Adrenal gland (tissue), 12 donors: ENCODE measurements around the gene ZNF555. TPM values are rescaled to one million over a fixed set of nuclear protein-coding genes. Genes with fewer than 3 reads are reported as not detected.
A peak's percentile ranks its signal among the peaks of the same experiment; 100 is the strongest.
"Not testable (repeated sequence)": the region's sequence is repeated elsewhere in the genome, so short reads cannot be mapped to it uniquely, and the experiment has no call there.

Source experiments
- DNase-seq, 7 donors: peaks; one replicate each; pipeline ENCODE4 v3.0.0-alpha.2; 2019 to 2020
- H3K27ac ChIP-seq, 5 donors: fragments of 200-600 bp; sonication (generic) in 4 of 5; 1 replicate in 3 of 5; 2 replicates in 2 of 5; pipeline versions ENCODE4 v1.5.1 to v1.8.0; 2016 to 2020; ENCODE audit warnings: mild to moderate bottlenecking in 1 of 5
- H3K27me3 ChIP-seq: fragments of 200-600 bp; 2 replicates; pipeline ENCODE4 v1.8.0; 2021
- H3K36me3 ChIP-seq, 2 donors: fragments of 200-600 bp; replicated peaks in 1 of 2; 1 replicate in 1 of 2; 2 replicates in 1 of 2; pipeline versions ENCODE4 v1.5.1 to v1.8.0; 2018 to 2022
- H3K4me1 ChIP-seq, 2 donors: fragments of 200-600 bp; replicated peaks in 1 of 2; 1 replicate in 1 of 2; 2 replicates in 1 of 2; pipeline versions ENCODE4 v1.5.1 to v1.8.0; 2018 to 2021
- H3K4me3 ChIP-seq, 4 donors: fragments of 200-600 bp; sonication (generic) in 3 of 4; one replicate each; pipeline ENCODE4 v1.5.1; 2016 to 2018
- H3K9me3 ChIP-seq, 3 donors: fragments of 200-600 bp; sonication (generic) in 1 of 3; replicated peaks in 1 of 3; 1 replicate in 2 of 3; 2 replicates in 1 of 3; pipeline versions ENCODE4 v1.5.1 to v1.8.0; 2016 to 2021
- POLR2A ChIP-seq, 2 donors: fragments of 450-650 bp; IDR thresholded peaks; one replicate each; pipeline ENCODE4 v1.6.1; 2017; ENCODE audit warnings: antibody characterized with exemption in 2 of 2, mild to moderate bottlenecking in 2 of 2, moderate library complexity in 1 of 2
- WGBS, 4 donors: extraction: QIAGEN DNeasy Blood & Tissue Kit in 2 of 4; methylation state at CpG; one replicate each; pipeline versions ENCODE4 v1.1.5 to v1.1.7; 2013 to 2017; 5-methylcytosine and 5-hydroxymethylcytosine counted together
- intact Hi-C, 2 donors: fragments of 100-400 bp; cut with DNase I; formaldehyde crosslinking; loops; one replicate each; pipeline versions ENCODE4 v1.14.1 to v1.15.0; 2022 to 2023
- polyA plus RNA-seq, 3 donors: library from polyadenylated mRNA; stranded (reverse); fragments of 200-250 nt in 2 of 3; fragments of 350-450 nt in 1 of 3; fragmentation: Illumina TruSeq in 1 of 3; extraction: RNeasy Lipid Tissue Mini Kit (QIAGEN cat#74804) in 1 of 3; gene quantifications; one replicate each; pipeline ENCODE4 v1.2.3, GENCODE V29; 2013 to 2014
- total RNA-seq, 9 donors: library from RNA; depleted of rRNA in 4 of 9; stranded (reverse); fragments of >200 nt in 4 of 9; fragments of 120-200 nt in 1 of 9; fragmentation: NEBNext Ultra II Directional in 1 of 9; extraction: Animal tissue kit (Norgen Biotek cat#: 25700) in 1 of 9; gene quantifications; one replicate each; pipeline versions ENCODE4 v1.1.0 to v1.2.4, GENCODE V29; 2013 to 2023
- TF ChIP-seq, protein P1 (sequence below), 6 experiments: fragments of 450-650 bp in 4 of 6; fragments of 200-600 bp in 2 of 6; sonication (generic) in 1 of 6; IDR thresholded peaks; 1 replicate in 5 of 6; 2 replicates in 1 of 6; pipeline versions ENCODE4 v1.5.1 to v1.8.0; 2016 to 2021; ENCODE audit warnings: antibody characterized with exemption in 6 of 6, mild to moderate bottlenecking in 2 of 6, moderate library complexity in 1 of 6
- donor health status: healthy with polysubstance abuse.
- donor health status: Bipolar disorder and iron deficiency.
- donor health status: DM: yes; HTN: yes; CAD: no.
- donor health status: DM: no; HTN: no; CAD: no.
- donor health status: DM: no; HTN: no; CAD: no.
- donor health status: DM: yes; HTN: yes; CAD: no.

ZNF555 gene
- total and polyA plus RNA-seq, 12 donors, result 1.9 to 7.2 (median 5.7) TPM

DNA sequence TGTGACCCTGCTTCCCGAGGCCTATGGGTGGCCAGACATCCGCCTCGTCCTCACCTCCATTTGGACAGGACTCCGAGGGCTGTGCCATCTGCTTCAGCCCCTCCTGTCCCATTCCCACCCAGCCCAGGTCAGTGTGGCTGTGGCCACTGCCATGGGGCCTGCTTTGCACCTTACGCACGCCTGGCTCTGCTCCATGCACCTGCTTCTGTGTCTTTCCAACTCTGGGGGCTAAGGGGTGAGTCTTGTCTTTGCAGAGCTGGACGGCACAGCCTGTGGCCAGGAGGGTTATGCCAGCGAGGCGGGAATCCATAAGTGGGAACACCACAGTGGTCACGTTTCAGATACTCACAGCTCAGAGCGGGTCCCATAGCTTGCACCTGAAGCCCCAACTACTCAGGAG, 26.8 kb upstream of the ZNF555 start:
- Histone ChIP-seq H3K4me3 (no peak overlapping the region), H3K27ac (no peak overlapping the region), H3K36me3 (no peaks in the 10 kb centered on the region), H3K9me3 (no peaks in the 10 kb centered on the region), H3K4me1 (peaks cover 0 to 6% of the 10 kb centered on the region in 2 donors), H3K27me3 (no peaks in the 10 kb centered on the region)
- no peak for DNase-seq
- TF ChIP-seq, protein P1, sequence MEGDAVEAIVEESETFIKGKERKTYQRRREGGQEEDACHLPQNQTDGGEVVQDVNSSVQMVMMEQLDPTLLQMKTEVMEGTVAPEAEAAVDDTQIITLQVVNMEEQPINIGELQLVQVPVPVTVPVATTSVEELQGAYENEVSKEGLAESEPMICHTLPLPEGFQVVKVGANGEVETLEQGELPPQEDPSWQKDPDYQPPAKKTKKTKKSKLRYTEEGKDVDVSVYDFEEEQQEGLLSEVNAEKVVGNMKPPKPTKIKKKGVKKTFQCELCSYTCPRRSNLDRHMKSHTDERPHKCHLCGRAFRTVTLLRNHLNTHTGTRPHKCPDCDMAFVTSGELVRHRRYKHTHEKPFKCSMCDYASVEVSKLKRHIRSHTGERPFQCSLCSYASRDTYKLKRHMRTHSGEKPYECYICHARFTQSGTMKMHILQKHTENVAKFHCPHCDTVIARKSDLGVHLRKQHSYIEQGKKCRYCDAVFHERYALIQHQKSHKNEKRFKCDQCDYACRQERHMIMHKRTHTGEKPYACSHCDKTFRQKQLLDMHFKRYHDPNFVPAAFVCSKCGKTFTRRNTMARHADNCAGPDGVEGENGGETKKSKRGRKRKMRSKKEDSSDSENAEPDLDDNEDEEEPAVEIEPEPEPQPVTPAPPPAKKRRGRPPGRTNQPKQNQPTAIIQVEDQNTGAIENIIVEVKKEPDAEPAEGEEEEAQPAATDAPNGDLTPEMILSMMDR (IDR thresholded peaks at IDR 0.05), result no peak
- TF ChIP-seq POLR2A (IDR thresholded peaks at IDR 0.05), result no peak
- intact Hi-C loops, result no loop called here
- 95 to 97% (median 97%) methylated on average over 5 to 11 of the region's 11 CpGs for WGBS, 4 donors

DNA sequence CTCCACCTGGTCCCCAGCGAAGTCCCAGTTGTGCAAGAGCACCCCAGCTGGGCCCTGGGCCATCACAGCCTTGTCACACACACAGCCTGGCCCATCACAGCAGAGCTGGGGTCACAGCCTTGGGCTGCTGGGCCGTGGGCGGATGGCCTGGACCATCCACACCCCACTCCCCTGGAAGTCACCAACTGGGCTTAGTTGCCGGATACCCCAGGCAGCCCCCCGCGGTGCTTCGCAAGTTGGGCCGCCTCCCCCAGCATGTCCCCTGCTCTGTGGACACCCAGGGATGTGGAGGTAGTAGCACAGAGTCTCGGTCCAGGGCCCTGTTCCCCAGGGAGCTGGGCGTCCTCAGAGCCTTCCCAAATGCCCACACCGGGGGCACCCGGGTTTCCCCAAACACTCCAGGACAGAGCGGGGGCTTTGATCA, 26.1 kb upstream of the ZNF555 start:
- TF ChIP-seq POLR2A (IDR thresholded peaks at IDR 0.05), result no peak
- TF ChIP-seq, protein P1 (IDR thresholded peaks at IDR 0.05), result no peak
- H3K4me1 ChIP-seq, result peaks cover 0 to 7% of the 10 kb centered on the region in 2 donors
- intact Hi-C loops, result no loop called here
- H3K27me3 ChIP-seq, result no peaks in the 10 kb centered on the region
- DNase-seq, result no peak
- WGBS, 4 donors, result 90 to 95% (median 92%) methylated on average over 3 to 13 of the region's 13 CpGs
- no peak overlapping the region for H3K27ac ChIP-seq
- no peak overlapping the region for H3K4me3 ChIP-seq
- H3K9me3 ChIP-seq, result no peaks in the 10 kb centered on the region
- H3K36me3 ChIP-seq, result no peaks in the 10 kb centered on the region

DNA sequence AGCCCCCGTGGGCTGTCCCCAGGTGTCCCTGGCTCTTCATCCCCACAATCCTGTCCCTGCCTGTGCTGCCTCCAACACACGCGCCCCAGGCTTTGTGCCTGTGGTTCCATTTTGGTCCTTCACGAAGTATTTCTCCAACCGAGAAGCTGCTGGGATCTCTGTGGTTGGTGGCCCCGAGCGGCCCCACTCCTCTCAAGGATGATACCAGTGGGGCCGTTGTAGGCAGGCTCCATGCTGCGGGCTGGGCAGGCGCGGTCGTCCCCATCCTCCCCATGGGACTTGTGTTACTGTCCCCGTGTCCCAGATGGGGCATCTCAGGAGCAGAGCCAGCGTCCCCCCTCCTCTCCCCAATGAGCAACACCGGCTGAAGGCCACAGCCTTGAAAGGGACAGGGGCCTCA, 25.4 kb upstream of the ZNF555 start:
- WGBS, 4 donors, result 50 to 68% (median 56%) methylated on average over 2 to 15 of the region's 15 CpGs
- intact Hi-C loops, result no loop called here

DNA sequence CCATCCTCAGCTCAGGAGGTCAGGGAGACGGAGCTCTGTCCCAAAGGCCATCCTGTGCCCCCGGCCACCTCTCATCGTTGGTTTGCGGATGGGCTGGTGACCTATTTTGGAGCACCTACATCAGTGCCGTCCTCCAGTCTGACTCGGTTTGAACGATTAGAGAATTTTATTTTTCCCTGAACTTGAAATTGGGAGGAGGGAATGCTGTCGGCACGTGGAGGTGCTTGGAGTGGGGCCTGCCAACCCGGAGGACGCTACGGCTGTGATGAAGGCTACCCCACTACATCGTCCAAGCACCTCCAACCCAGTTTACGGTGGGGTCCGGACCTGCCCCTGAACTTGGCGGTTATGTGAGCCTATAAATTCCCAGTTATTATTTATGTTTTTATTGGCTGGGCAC, 24.6 kb upstream of the ZNF555 start:
- H3K9me3 ChIP-seq, result no peaks in the 10 kb centered on the region
- 72 to 81% (median 76%) methylated on average over 15 to 16 of the region's 16 CpGs for whole genome bisulfite sequencing, 4 donors
- intact Hi-C loops, result no loop called here

More for the DNA sequence above, 25.4 kb upstream of the ZNF555 start:
- Histone ChIP-seq H3K4me1 (peaks cover 0 to 14% of the 10 kb centered on the region in 2 donors), H3K9me3 (no peaks in the 10 kb centered on the region), H3K4me3 (no peak overlapping the region), H3K27ac (peak overlapping the region in 1 of 5 donors; percentile 23), H3K36me3 (no peaks in the 10 kb centered on the region), H3K27me3 (no peaks in the 10 kb centered on the region)
- DNase-seq, result peak in 6 of 7 donors; percentile 59 to 66 (median 62)
- TF ChIP-seq POLR2A (IDR thresholded peaks at IDR 0.05), result no peak
- TF ChIP-seq, protein P1 (IDR thresholded peaks at IDR 0.05), result no peak

DNA sequence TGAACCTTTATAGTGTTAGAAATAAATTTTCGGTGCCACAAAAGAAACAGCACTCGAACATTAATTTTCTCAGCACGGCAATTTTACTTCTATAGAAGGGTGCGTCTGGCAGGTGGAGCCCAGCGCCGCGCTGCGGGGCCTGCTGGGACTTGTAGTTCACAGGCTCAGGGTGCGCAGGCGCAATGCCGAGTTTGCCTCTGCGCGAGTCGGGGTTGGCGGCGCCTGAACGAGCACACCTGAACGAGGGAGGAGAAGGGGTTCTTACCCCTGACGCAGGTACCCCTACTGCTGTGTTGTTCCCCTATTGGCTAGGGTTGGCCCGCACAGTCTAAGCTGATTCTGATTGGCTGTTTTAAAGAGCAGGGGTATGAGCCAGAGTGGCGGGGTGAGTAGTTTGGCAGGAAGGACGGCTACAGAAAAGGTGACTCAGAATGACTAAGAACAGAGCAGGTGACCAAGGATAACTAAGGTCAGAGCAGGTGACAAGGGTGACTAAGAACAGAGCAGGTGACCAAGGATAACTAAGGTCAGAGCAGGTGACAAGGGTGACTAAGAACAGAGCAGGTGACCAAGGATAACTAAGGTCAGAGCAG, 23.9 kb upstream of the ZNF555 start:
- H3K27me3 ChIP-seq, H3K36me3 ChIP-seq, intact Hi-C loops, H3K9me3 ChIP-seq, H3K27ac ChIP-seq, H3K4me3 ChIP-seq: not testable (repeated sequence)
- DNase-seq, result peak in 2 of 7 donors; percentile 21 to 31
- peaks cover 0 to 15% of the 10 kb centered on the region in 2 donors for H3K4me1 ChIP-seq
- WGBS, 4 donors, result 66 to 76% (median 73%) methylated on average over 20 to 22 of the region's 22 CpGs

More for the DNA sequence above, 24.6 kb upstream of the ZNF555 start:
- DNase-seq, result no peak
- Histone ChIP-seq H3K27me3 (no peaks in the 10 kb centered on the region), H3K4me3 (no peak overlapping the region), H3K4me1 (peaks cover 0 to 15% of the 10 kb centered on the region in 2 donors), H3K27ac (peak overlapping the region in 1 of 5 donors; percentile 23), H3K36me3 (no peaks in the 10 kb centered on the region)
- no peak for TF ChIP-seq POLR2A (IDR thresholded peaks at IDR 0.05)
- TF ChIP-seq, protein P1 (IDR thresholded peaks at IDR 0.05), result no peak
